SK-N-SH treated with all-trans-retinoic acid at 6 μM for 48 hours (cell line): ENCODE measurements around the gene PLB1.

ENCODE experiments used
- ATAC-seq: fragments of 200-7000 bp; cut with Tn5 transposase; 3 replicates; pipeline ENCODE4 v1.9.1; 2020; ENCODE audit warnings: mild to moderate bottlenecking, moderate library complexity
- ARNTL ChIP-seq: fragments of 450-650 bp; formaldehyde crosslinking; IDR thresholded peaks from 2 replicates; pipeline ENCODE4 v1.5.0; 2020; ENCODE audit warnings: low read depth, mild to moderate bottlenecking, moderate library complexity, borderline replicate concordance
- BACH2 ChIP-seq: fragments of 250-450 bp; sonication (Bioruptor Pico); IDR thresholded peaks from 2 replicates; pipeline ENCODE4 v1.9.0; 2021; ENCODE audit warnings: mild to moderate bottlenecking, borderline replicate concordance
- ESRRG ChIP-seq: fragments of 250-450 bp; sonication (Bioruptor Pico); IDR thresholded peaks from 2 replicates; pipeline ENCODE4 v1.6.1; 2021; ENCODE audit warnings: mild to moderate bottlenecking
- GLIS3 ChIP-seq: fragments of 250-450 bp; sonication (Bioruptor Pico); IDR thresholded peaks from 2 replicates; pipeline ENCODE4 v1.5.0; 2020; ENCODE audit warnings: mild to moderate bottlenecking, moderate library complexity
- ISL1 ChIP-seq: fragments of 250-450 bp; sonication (Bioruptor Pico); IDR thresholded peaks from 2 replicates; pipeline ENCODE4 v2.1.2; 2022; ENCODE audit warnings: mild to moderate bottlenecking, moderate library complexity
- POU6F1 ChIP-seq: fragments of 250-450 bp; sonication (Bioruptor Pico); IDR thresholded peaks from 2 replicates; pipeline ENCODE4 v1.8.0; 2021; ENCODE audit warnings: low read depth, mild to moderate bottlenecking, moderate library complexity, borderline replicate concordance
- PPARA ChIP-seq: fragments of 250-450 bp; sonication (Bioruptor Pico); IDR thresholded peaks from 2 replicates; pipeline ENCODE4 v1.5.0; 2020; ENCODE audit warnings: mild to moderate bottlenecking, borderline replicate concordance
- RARB ChIP-seq: fragments of 250-450 bp; sonication (Bioruptor Pico); IDR thresholded peaks from 2 replicates; pipeline ENCODE4 v1.8.0; 2021; ENCODE audit warnings: mild to moderate bottlenecking, moderate library complexity
- SNAI2 ChIP-seq: fragments of 250-450 bp; sonication (Bioruptor Pico); IDR thresholded peaks from 2 replicates; pipeline ENCODE4 v1.5.0; 2020; ENCODE audit warnings: mild to moderate bottlenecking, moderate library complexity
- TCF4 ChIP-seq: fragments of 250-450 bp; sonication (Bioruptor Pico); IDR thresholded peaks from 2 replicates; pipeline ENCODE4 v1.8.0; 2021; ENCODE audit warnings: mild to moderate bottlenecking, moderate library complexity, borderline replicate concordance
- ZC3H10 ChIP-seq: fragments of 250-450 bp; sonication (Bioruptor Pico); IDR thresholded peaks from 2 replicates; pipeline ENCODE4 v1.5.1; 2021; ENCODE audit warnings: mild to moderate bottlenecking, moderate library complexity
- ZFP30 ChIP-seq: fragments of 450-650 bp; formaldehyde crosslinking; IDR thresholded peaks from 2 replicates; pipeline ENCODE4 v1.5.0; 2022; ENCODE audit warnings: mild to moderate bottlenecking, moderate library complexity
- ZNF565 ChIP-seq: fragments of 450-650 bp; formaldehyde crosslinking; conservative IDR thresholded peaks from 2 replicates; pipeline ENCODE4 v1.5.0; 2020; ENCODE audit warnings: low read depth, mild to moderate bottlenecking, moderate library complexity
- ZNF8 ChIP-seq: fragments of 450-650 bp; formaldehyde crosslinking; IDR thresholded peaks from 2 replicates; pipeline ENCODE4 v1.5.0; 2020; ENCODE audit warnings: mild to moderate bottlenecking, moderate library complexity
- TF ChIP-seq, protein P1 (sequence below): fragments of 250-450 bp; sonication (Bioruptor Pico); IDR thresholded peaks from 2 replicates; pipeline ENCODE4 v1.8.0; 2020; ENCODE audit warnings: mild to moderate bottlenecking, moderate library complexity, borderline replicate concordance
- TF ChIP-seq, protein P2 (sequence below): fragments of 250-450 bp; sonication (Bioruptor Pico); IDR thresholded peaks from 2 replicates; pipeline ENCODE4 v1.5.1; 2021; ENCODE audit warnings: mild to moderate bottlenecking, moderate library complexity
- TF ChIP-seq, protein P3 (sequence below): fragments of 250-450 bp; sonication (Bioruptor Pico); IDR thresholded peaks from 2 replicates; pipeline ENCODE4 v1.5.0; 2020; ENCODE audit warnings: mild to moderate bottlenecking, moderate library complexity

Gene PLB1

DNA sequence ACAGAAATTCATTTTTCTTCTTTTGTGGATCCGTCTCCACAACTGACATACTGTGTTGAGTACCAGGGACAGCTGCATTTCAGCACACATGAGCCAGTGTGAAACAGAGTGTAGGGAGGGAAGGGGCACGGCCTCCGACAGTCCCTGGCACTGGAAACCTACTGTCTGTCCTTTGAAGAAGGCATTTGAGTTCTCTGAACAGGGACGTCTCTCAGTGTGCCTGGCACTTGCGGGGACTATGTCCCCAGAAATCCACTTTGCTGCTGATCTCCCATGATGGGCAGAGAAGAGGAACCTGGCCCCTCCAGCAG lies 48.1 kb downstream of the PLB1 start:
- TF ChIP-seq SNAI2 (CRISPR knock-in tag) (no peak), PPARA (no peak), BACH2 (CRISPR knock-in tag) (no peak)
- TF ChIP-seq, protein P1, sequence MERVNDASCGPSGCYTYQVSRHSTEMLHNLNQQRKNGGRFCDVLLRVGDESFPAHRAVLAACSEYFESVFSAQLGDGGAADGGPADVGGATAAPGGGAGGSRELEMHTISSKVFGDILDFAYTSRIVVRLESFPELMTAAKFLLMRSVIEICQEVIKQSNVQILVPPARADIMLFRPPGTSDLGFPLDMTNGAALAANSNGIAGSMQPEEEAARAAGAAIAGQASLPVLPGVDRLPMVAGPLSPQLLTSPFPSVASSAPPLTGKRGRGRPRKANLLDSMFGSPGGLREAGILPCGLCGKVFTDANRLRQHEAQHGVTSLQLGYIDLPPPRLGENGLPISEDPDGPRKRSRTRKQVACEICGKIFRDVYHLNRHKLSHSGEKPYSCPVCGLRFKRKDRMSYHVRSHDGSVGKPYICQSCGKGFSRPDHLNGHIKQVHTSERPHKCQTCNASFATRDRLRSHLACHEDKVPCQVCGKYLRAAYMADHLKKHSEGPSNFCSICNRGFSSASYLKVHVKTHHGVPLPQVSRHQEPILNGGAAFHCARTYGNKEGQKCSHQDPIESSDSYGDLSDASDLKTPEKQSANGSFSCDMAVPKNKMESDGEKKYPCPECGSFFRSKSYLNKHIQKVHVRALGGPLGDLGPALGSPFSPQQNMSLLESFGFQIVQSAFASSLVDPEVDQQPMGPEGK (CRISPR knock-in tag): no peak
- no peak; the same call in 2 of the 3 replicates for ATAC-seq

- TF ChIP-seq, protein P2, sequence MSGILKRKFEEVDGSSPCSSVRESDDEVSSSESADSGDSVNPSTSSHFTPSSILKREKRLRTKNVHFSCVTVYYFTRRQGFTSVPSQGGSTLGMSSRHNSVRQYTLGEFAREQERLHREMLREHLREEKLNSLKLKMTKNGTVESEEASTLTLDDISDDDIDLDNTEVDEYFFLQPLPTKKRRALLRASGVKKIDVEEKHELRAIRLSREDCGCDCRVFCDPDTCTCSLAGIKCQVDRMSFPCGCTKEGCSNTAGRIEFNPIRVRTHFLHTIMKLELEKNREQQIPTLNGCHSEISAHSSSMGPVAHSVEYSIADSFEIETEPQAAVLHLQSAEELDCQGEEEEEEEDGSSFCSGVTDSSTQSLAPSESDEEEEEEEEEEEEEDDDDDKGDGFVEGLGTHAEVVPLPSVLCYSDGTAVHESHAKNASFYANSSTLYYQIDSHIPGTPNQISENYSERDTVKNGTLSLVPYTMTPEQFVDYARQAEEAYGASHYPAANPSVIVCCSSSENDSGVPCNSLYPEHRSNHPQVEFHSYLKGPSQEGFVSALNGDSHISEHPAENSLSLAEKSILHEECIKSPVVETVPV: no peak
- TF ChIP-seq ZFP30 (CRISPR knock-in tag): no peak
- TF ChIP-seq, protein P3, sequence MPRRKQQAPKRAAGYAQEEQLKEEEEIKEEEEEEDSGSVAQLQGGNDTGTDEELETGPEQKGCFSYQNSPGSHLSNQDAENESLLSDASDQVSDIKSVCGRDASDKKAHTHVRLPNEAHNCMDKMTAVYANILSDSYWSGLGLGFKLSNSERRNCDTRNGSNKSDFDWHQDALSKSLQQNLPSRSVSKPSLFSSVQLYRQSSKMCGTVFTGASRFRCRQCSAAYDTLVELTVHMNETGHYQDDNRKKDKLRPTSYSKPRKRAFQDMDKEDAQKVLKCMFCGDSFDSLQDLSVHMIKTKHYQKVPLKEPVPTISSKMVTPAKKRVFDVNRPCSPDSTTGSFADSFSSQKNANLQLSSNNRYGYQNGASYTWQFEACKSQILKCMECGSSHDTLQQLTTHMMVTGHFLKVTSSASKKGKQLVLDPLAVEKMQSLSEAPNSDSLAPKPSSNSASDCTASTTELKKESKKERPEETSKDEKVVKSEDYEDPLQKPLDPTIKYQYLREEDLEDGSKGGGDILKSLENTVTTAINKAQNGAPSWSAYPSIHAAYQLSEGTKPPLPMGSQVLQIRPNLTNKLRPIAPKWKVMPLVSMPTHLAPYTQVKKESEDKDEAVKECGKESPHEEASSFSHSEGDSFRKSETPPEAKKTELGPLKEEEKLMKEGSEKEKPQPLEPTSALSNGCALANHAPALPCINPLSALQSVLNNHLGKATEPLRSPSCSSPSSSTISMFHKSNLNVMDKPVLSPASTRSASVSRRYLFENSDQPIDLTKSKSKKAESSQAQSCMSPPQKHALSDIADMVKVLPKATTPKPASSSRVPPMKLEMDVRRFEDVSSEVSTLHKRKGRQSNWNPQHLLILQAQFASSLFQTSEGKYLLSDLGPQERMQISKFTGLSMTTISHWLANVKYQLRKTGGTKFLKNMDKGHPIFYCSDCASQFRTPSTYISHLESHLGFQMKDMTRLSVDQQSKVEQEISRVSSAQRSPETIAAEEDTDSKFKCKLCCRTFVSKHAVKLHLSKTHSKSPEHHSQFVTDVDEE (CRISPR knock-in tag): no peak
- TF ChIP-seq ARNTL (CRISPR knock-in tag): 0 out of 2 replicates have a peak, but pooled peaks have one; percentile 10
- TF ChIP-seq, all 23 proteins: peak for 1
- ATAC-seq: no peak
Observed at GRCh38 chr2:28544405-28544921, 48.6 kb downstream of the PLB1 start.

DNA sequence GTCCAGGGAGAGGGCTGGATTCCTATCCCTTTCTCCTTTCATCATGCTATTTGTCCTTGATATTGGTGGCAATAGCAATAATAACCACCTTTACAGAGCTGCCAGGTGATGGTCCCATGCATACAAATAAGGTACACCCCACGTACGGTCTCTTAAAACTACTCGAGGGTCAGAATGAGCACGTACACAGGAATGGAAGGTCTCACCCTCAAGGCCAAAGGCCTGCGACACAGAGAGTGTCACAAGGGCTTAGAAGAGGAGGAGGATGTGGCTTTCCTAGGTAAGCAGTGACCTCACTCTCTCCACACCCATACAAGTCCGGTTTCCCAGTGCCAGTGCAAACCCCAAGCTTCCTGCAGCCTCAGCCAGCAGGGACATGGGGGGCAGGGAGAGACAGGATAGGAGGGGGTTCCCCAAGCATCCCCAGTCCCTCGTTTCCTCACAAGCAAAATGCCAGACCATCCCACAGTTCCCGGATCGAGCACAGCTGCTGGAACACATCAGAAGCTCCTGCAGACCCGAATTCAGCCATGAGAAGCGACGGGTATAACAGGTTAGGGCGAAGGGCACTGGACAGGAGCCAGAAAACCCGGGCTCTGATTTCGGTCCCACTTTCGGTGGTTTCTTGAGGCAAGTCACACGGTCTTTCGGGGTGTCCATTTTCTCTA lies 49.2 kb downstream of the PLB1 start:
- TF ChIP-seq ESRRG (no peak), PPARA (no peak), ZC3H10 (CRISPR knock-in tag) (no peak), RARB (CRISPR knock-in tag) (no peak), GLIS3 (CRISPR knock-in tag) (no peak), ZNF8 (CRISPR knock-in tag) (no peak), ZNF565 (CRISPR knock-in tag) (no peak), POU6F1 (CRISPR knock-in tag) (no peak), TCF4 (CRISPR knock-in tag) (no peak), ISL1 (CRISPR knock-in tag) (no peak), BACH2 (CRISPR knock-in tag) (no peak), ARNTL (CRISPR knock-in tag) (no peak)
- TF ChIP-seq, protein P2: no peak
- TF ChIP-seq, protein P1 (CRISPR knock-in tag): no peak
- TF ChIP-seq, protein P3 (CRISPR knock-in tag): no peak
- ATAC-seq: no peak
